Ishikawa (cell line): ENCODE data around the gene PRKAR1A.

ENCODE experiments used
- CEBPB ChIP-seq: IDR thresholded peaks from 2 replicates; pipeline ENCODE4 v1.6.1; 2012
- CREB1 ChIP-seq: IDR thresholded peaks from 2 replicates; pipeline ENCODE4 v1.6.1; 2012; ENCODE audit warnings: low read depth
- EGR1 ChIP-seq: IDR thresholded peaks from 2 replicates; pipeline ENCODE4 v1.6.1; 2012
- EP300 ChIP-seq: IDR thresholded peaks from 2 replicates; pipeline ENCODE4 v1.6.1; 2012; ENCODE audit warnings: borderline replicate concordance
- FOXM1 ChIP-seq: IDR thresholded peaks from 2 replicates; pipeline ENCODE4 v1.6.1; 2012; ENCODE audit warnings: low read depth, borderline replicate concordance
- NFIC ChIP-seq: IDR thresholded peaks from 2 replicates; pipeline ENCODE4 v1.6.1; 2012
- RAD21 ChIP-seq: IDR thresholded peaks from 2 replicates; pipeline ENCODE4 v1.6.1; 2012; ENCODE audit warnings: low read depth
- TAF1 ChIP-seq: IDR thresholded peaks from 2 replicates; pipeline ENCODE4 v1.6.1; 2012; ENCODE audit warnings: low read depth, mild to moderate bottlenecking
- TCF12 ChIP-seq: IDR thresholded peaks from 2 replicates; pipeline ENCODE4 v1.6.1; 2012; ENCODE audit warnings: low read depth
- TEAD4 ChIP-seq: IDR thresholded peaks from 2 replicates; pipeline ENCODE4 v1.6.1; 2012
- YY1 ChIP-seq: IDR thresholded peaks from 2 replicates; pipeline ENCODE4 v1.6.1; 2012; ENCODE audit warnings: low read depth
- ZBTB7A ChIP-seq: IDR thresholded peaks from 2 replicates; pipeline ENCODE4 v1.6.1; 2012; ENCODE audit warnings: low read depth
- TF ChIP-seq, protein P1 (sequence below): IDR thresholded peaks from 2 replicates; pipeline ENCODE4 v1.6.1; 2012
- TF ChIP-seq, protein P2 (sequence below): IDR thresholded peaks from 2 replicates; pipeline ENCODE4 v1.6.1; 2012
- TF ChIP-seq, protein P3 (sequence below): IDR thresholded peaks from 2 replicates; pipeline ENCODE4 v1.6.1; 2012; ENCODE audit warnings: low read depth, mild to moderate bottlenecking

Gene PRKAR1A

DNA sequence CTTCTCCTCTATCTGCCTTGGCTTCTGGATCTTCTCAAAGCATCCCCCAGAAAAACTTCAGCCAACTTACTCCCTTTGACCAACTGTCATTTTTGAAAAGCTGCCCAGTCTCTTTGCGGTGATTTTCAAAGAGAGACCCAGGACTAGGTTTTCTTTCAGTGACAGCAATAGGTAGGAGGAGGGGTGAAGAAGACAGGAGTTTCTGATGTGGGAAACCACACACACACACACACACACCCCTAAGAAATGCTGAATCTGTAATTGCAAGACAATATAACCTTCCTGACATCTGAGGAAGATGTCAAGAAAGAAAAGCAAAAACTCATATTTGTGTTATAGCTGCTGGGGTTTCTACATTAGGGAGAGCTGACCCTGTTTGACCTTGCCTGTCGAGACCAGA is 83.8 kb downstream of the PRKAR1A start:
- TF ChIP-seq, protein P1, sequence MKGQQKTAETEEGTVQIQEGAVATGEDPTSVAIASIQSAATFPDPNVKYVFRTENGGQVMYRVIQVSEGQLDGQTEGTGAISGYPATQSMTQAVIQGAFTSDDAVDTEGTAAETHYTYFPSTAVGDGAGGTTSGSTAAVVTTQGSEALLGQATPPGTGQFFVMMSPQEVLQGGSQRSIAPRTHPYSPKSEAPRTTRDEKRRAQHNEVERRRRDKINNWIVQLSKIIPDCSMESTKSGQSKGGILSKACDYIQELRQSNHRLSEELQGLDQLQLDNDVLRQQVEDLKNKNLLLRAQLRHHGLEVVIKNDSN, result no peak
- no peak for TF ChIP-seq CREB1
- no peak for TF ChIP-seq FOXM1
- no peak for TF ChIP-seq NFIC
- TF ChIP-seq EGR1, result no peak
- TF ChIP-seq, protein P2, sequence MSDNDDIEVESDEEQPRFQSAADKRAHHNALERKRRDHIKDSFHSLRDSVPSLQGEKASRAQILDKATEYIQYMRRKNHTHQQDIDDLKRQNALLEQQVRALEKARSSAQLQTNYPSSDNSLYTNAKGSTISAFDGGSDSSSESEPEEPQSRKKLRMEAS, result no peak
- TF ChIP-seq ZBTB7A, result no peak

DNA sequence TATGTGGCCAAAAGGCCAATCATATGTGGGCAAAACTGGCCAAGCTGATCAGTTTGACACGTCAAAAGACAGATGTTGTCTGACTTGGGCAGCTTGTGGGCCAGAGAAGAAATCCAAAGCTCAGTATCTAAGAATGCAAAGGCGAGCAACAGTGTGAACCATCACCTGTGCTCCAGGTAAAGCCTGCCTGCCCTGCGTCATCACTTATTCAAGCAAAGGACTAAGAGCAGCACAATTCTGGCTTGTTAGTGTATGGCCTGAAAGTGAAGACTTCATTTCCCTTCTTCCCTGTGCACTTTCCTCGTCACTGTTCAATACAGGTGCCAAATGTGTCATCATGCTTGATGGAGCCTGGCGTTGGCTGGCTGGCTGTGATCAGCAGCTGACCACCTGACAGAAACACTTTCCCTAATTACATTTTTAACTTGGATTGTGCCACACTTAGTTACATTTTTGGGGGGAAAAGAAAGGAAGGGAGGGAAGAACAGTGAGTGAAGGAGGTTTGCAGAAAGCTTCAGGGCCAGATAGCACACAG is 84.2 kb downstream of the PRKAR1A start:
- no peak for TF ChIP-seq RAD21
- no peak for TF ChIP-seq ZBTB7A
- no peak for TF ChIP-seq YY1
- TF ChIP-seq, protein P1, result no peak
- no peak for TF ChIP-seq CREB1
- TF ChIP-seq, protein P3, sequence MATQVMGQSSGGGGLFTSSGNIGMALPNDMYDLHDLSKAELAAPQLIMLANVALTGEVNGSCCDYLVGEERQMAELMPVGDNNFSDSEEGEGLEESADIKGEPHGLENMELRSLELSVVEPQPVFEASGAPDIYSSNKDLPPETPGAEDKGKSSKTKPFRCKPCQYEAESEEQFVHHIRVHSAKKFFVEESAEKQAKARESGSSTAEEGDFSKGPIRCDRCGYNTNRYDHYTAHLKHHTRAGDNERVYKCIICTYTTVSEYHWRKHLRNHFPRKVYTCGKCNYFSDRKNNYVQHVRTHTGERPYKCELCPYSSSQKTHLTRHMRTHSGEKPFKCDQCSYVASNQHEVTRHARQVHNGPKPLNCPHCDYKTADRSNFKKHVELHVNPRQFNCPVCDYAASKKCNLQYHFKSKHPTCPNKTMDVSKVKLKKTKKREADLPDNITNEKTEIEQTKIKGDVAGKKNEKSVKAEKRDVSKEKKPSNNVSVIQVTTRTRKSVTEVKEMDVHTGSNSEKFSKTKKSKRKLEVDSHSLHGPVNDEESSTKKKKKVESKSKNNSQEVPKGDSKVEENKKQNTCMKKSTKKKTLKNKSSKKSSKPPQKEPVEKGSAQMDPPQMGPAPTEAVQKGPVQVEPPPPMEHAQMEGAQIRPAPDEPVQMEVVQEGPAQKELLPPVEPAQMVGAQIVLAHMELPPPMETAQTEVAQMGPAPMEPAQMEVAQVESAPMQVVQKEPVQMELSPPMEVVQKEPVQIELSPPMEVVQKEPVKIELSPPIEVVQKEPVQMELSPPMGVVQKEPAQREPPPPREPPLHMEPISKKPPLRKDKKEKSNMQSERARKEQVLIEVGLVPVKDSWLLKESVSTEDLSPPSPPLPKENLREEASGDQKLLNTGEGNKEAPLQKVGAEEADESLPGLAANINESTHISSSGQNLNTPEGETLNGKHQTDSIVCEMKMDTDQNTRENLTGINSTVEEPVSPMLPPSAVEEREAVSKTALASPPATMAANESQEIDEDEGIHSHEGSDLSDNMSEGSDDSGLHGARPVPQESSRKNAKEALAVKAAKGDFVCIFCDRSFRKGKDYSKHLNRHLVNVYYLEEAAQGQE, result no peak
- TF ChIP-seq FOXM1, result no peak
- TF ChIP-seq EP300, result no peak
- TF ChIP-seq EGR1, result no peak
- TF ChIP-seq TCF12, result no peak
- no peak for TF ChIP-seq TAF1

DNA sequence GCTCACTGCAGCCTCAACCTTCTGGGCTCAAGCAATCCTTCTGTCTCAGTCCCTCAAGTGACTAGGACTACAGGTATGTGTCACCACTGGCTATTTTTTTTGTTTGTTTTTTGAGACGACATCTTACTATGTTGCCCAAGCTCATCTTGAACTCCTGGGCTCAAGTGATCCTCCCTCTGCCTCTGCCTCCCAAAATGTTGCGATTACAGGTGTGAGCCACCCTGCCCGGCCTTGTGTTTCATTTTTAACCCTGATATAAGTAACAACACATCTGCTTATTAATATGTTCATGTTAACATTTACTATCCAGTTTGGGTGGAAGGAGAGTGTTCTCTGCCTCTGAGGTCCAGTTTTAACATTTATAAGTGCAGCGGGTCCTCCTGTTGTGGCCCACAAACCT is 85.8 kb downstream of the PRKAR1A start:
- TF ChIP-seq CEBPB (no peak), FOXM1 (no peak), TAF1 (no peak), TCF12 (no peak), NFIC (no peak), EP300 (no peak), YY1 (no peak), EGR1 (no peak), TEAD4 (no peak), RAD21 (no peak)
- TF ChIP-seq, protein P3, result no peak
- TF ChIP-seq, protein P1, result no peak

DNA sequence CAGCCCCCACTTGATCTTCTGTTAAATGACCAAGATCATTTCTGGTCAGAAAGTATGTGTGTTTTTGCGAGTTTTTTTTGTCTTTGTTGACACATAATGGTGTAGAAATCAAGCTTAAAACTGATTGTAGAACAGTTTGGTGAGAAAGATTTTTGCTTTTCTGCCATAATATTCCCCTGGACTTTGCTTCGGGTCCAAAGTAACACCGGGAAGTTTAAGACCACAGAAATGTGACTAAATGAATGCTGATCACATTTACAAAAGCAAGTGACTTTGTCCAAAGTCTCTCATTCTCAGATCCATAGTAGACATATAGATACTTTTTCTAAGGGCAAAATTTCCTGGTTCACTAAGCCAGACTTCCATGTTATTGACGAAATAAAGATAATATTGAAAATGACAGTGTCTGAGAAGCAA is 86.3 kb downstream of the PRKAR1A start:
- TF ChIP-seq TAF1, result no peak

DNA sequence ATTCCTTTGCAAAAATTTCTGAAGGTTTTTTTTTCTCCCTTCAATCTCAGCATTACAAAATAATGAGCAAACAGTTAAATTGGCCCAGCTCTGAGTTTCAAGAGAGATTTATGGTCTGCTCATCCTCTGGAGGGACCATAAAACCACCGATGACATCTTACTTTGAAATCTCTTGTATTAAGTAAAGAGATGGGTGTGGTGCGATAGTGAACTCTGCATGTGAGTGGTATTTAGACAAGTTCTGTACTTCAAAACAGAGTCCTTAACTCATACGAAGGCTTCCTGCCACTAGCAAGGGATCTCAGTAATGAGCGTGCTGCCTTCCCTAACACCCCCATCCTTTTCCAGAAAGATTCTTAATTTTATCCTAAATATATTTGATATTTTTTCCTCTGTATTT is 86.9 kb downstream of the PRKAR1A start:
- TF ChIP-seq NFIC (no peak), YY1 (no peak), FOXM1 (no peak), EP300 (no peak), TCF12 (no peak), EGR1 (no peak), TAF1 (no peak), RAD21 (no peak)
- TF ChIP-seq, protein P3, result no peak
